ENCODE measurements around the gene RUVBL2. TPM values are rescaled to one million over a fixed set of nuclear protein-coding genes. Genes with fewer than 3 reads are reported as not detected.
A peak's percentile ranks its signal among the peaks of the same experiment; 100 is the strongest.

RUVBL2 gene
- total RNA-seq, 1 experiment from 2014 or later: 165 TPM

DNA sequence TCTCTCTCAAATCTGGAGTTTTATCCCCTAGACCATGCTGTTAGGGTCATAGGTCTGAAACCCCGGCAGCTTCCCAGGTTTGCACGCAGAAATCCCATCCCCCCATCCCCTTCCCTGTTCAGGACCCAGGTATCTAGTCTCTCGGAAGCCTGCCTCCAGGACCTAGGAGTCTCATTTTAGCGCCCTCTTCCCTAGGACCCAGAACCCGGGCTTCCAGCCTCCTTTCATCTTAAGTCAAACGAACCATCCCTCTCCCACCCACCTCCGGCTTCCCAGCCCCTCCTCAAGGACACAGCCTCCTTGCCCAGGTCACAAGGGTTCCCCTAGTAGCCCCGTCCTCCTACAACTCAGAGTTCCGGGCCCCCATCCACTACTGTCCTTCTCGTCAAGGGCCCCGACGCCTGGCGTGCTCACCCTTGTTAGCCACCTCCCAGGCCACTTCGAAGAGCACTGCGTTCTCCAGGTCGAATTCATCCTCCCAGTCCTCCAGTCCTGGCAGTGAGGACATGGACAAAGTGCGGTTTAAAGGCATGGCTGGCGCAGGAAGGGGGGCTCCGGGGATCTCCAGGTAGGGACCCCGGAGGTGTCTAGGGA, 1.0 kb upstream of the RUVBL2 start:
- TSS peak; percentile 56 for BruUV-seq (replicated peaks)
- H3K4me3 Mint-ChIP-seq (ENCODE audit: unreplicated experiment): peak overlapping the region; percentile 99
- peaks cover 2% of the 10 kb centered on the region; the same call in 1 of the 2 replicates for H3K36me3 ChIP-seq (ENCODE audit: control insufficient read depth, insufficient read depth, low read length)
- POLR2A ChIA-PET: interaction anchor here (0.6 to 2.5 kb wide), 21 partner anchors 9 to 460 kb away, joined by 3 to 16 read pairs (median 8); partner anchors contain the start of genes ALDH16A1, CGB7, DHDH and FTL
- peaks cover 64% of the 10 kb centered on the region for H3K36me3 Mint-ChIP-seq (ENCODE audit: insufficient read depth, unreplicated experiment)
- H3K27me3 Mint-ChIP-seq (ENCODE audit: insufficient read depth, unreplicated experiment): no peaks in the 10 kb centered on the region
- H3K4me1 Mint-ChIP-seq (ENCODE audit: low read depth, unreplicated experiment): peaks cover 32% of the 10 kb centered on the region
- peaks cover 13% of the 10 kb centered on the region; the same call in 1 of the 2 replicates for H3K4me1 ChIP-seq
- TF ChIP-seq, protein P1, sequence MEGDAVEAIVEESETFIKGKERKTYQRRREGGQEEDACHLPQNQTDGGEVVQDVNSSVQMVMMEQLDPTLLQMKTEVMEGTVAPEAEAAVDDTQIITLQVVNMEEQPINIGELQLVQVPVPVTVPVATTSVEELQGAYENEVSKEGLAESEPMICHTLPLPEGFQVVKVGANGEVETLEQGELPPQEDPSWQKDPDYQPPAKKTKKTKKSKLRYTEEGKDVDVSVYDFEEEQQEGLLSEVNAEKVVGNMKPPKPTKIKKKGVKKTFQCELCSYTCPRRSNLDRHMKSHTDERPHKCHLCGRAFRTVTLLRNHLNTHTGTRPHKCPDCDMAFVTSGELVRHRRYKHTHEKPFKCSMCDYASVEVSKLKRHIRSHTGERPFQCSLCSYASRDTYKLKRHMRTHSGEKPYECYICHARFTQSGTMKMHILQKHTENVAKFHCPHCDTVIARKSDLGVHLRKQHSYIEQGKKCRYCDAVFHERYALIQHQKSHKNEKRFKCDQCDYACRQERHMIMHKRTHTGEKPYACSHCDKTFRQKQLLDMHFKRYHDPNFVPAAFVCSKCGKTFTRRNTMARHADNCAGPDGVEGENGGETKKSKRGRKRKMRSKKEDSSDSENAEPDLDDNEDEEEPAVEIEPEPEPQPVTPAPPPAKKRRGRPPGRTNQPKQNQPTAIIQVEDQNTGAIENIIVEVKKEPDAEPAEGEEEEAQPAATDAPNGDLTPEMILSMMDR (IDR thresholded peaks at IDR 0.05; ENCODE audit: insufficient read depth in 1 of 2, low read depth in 1 of 2, low read length in 1 of 2, severe bottlenecking in 1 of 2, unreplicated experiment in 1 of 2): no peak
- H3K9me3 ChIP-seq: no peaks in the 10 kb centered on the region
- H3K27me3 ChIP-seq (replicated peaks; ENCODE audit: control insufficient read depth, insufficient read depth, low read length): no peaks in the 10 kb centered on the region
- no peaks in the 10 kb centered on the region for H3K9me3 Mint-ChIP-seq (ENCODE audit: unreplicated experiment)
- intact Hi-C loops (cut with micrococcal nuclease; ENCODE audit: unreplicated experiment): loop anchor here (2.0 to 10.0 kb wide), 4 partner anchors 30 to 232 kb away; partner anchors contain the start of genes CGB7 and KCNA7
- H3K27ac Mint-ChIP-seq (ENCODE audit: unreplicated experiment): peak overlapping the region; percentile 97
- peak in 1 of 2 experiments; percentile 48 for DNase-seq
- CTCF ChIA-PET: interaction anchor here (0.6 to 2.9 kb wide), 32 partner anchors 10 to 683 kb away, joined by 3 to 51 read pairs (median 7); partner anchors contain the start of genes BAX, DHDH, LHB and NTF4
- peak overlapping the region; percentile 77 for H3K4me3 ChIP-seq (ENCODE audit: low read depth, low read length)

DNA sequence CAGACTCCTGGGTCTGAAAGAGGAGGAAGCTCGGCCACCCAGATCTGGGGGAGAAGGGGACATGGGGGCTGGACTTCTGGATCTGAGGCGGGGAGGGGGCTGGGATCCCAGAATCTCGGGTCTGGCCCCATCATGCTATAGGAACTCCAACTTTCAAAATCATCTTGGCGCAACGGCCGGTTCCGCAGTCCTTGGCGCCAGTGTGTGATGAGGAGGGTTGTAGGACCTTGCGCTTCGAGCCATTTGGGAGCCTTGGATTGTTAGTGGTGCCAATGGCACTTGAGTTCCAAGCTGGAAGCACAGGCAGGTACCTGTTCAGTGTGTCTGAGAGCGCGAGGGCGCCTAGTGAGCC, 324 bp downstream of the RUVBL2 start:
- no peak for DNase-seq
- H3K9me3 Mint-ChIP-seq (ENCODE audit: unreplicated experiment): no peaks in the 10 kb centered on the region
- POLR2A ChIA-PET: interaction anchor here (0.6 to 2.5 kb wide), 14 partner anchors 10 to 458 kb away, joined by 3 to 16 read pairs (median 8); partner anchors contain the start of genes FTL, NTF4, PIH1D1 and PPP1R15A
- intact Hi-C loops (cut with micrococcal nuclease; ENCODE audit: unreplicated experiment): loop anchor here (5.0 to 10.0 kb wide), 2 partner anchors 78 to 231 kb away; partner anchors contain the start of gene KCNA7
- BruUV-seq (replicated peaks): TSS peak; percentile 64
- CTCF ChIA-PET: interaction anchor here (0.8 to 2.9 kb wide), 31 partner anchors 11 to 482 kb away, joined by 3 to 51 read pairs (median 7); partner anchors contain the start of genes ALDH16A1, BAX, CGB7 and DHDH
- peak overlapping the region; percentile 97 for H3K27ac Mint-ChIP-seq (ENCODE audit: unreplicated experiment)
- H3K27me3 Mint-ChIP-seq (ENCODE audit: insufficient read depth, unreplicated experiment): no peaks in the 10 kb centered on the region
- Histone ChIP-seq H3K4me3 (ENCODE audit: low read depth, low read length) (peak overlapping the region; percentile 74), H3K9me3 (no peaks in the 10 kb centered on the region), H3K36me3 (ENCODE audit: control insufficient read depth, insufficient read depth, low read length) (no peaks in the 10 kb centered on the region; the same call in 1 of the 2 replicates), H3K4me1 (peaks cover 13% of the 10 kb centered on the region; the same call in 1 of the 2 replicates), H3K27me3 (replicated peaks; ENCODE audit: control insufficient read depth, insufficient read depth, low read length) (no peaks in the 10 kb centered on the region)
- TF ChIP-seq, protein P1 (IDR thresholded peaks at IDR 0.05; ENCODE audit: insufficient read depth in 1 of 2, low read depth in 1 of 2, low read length in 1 of 2, severe bottlenecking in 1 of 2, unreplicated experiment in 1 of 2): no peak
- H3K4me1 Mint-ChIP-seq (ENCODE audit: low read depth, unreplicated experiment): peaks cover 20% of the 10 kb centered on the region
- H3K4me3 Mint-ChIP-seq (ENCODE audit: unreplicated experiment): peak overlapping the region; percentile 99
- H3K36me3 Mint-ChIP-seq (ENCODE audit: insufficient read depth, unreplicated experiment): peaks cover 61% of the 10 kb centered on the region

- H3K9me3 Mint-ChIP-seq (ENCODE audit: unreplicated experiment): no peaks in the 10 kb centered on the region
- Histone ChIP-seq H3K4me1 (no peaks in the 10 kb centered on the region), H3K9me3 (no peaks in the 10 kb centered on the region), H3K27me3 (replicated peaks; ENCODE audit: control insufficient read depth, insufficient read depth, low read length) (no peaks in the 10 kb centered on the region), H3K36me3 (ENCODE audit: control insufficient read depth, insufficient read depth, low read length) (no peaks in the 10 kb centered on the region; the same call in 1 of the 2 replicates), H3K4me3 (ENCODE audit: low read depth, low read length) (no peak overlapping the region)
- no peak overlapping the region for H3K27ac Mint-ChIP-seq (ENCODE audit: unreplicated experiment)
- ChIA-PET POLR2A (no interaction called here), CTCF (interaction anchor here (0.5 to 1.8 kb wide), 6 partner anchors 20 to 548 kb away, joined by 3 to 5 read pairs (median 4); partner anchors contain the start of gene NTF4)
- TF ChIP-seq, protein P1 (IDR thresholded peaks at IDR 0.05; ENCODE audit: insufficient read depth in 1 of 2, low read depth in 1 of 2, low read length in 1 of 2, severe bottlenecking in 1 of 2, unreplicated experiment in 1 of 2): peak; percentile 48 to 52
- H3K27me3 Mint-ChIP-seq (ENCODE audit: insufficient read depth, unreplicated experiment): no peaks in the 10 kb centered on the region
- H3K4me1 Mint-ChIP-seq (ENCODE audit: low read depth, unreplicated experiment): peaks cover 9% of the 10 kb centered on the region
- peak; percentile 79 for DNase-seq
- no TSS peak for BruUV-seq (replicated peaks)
- intact Hi-C loops (cut with micrococcal nuclease; ENCODE audit: unreplicated experiment): loop anchor here (2.0 to 10.0 kb wide), 2 partner anchors 21 to 227 kb away; no protein-coding TSS in a partner anchor
- H3K36me3 Mint-ChIP-seq (ENCODE audit: insufficient read depth, unreplicated experiment): peaks cover 57% of the 10 kb centered on the region
- H3K4me3 Mint-ChIP-seq (ENCODE audit: unreplicated experiment): no peak overlapping the region
These were observed 4.3 kb downstream of the RUVBL2 start for GRCh38 chr19:48997972-48998371.

All from Caco-2 (cell line).